GM19467 (cell line): ENCODE results near the gene SCG5.
A peak's percentile ranks its signal among the peaks of the same experiment; 100 is the strongest.

ENCODE experiments used
- ATAC-seq: cut with Tn5 transposase; IDR thresholded peaks from one replicate; pipeline ENCODE4 v1.9.1; 2021; ENCODE audit warnings: mild to moderate bottlenecking, moderate library complexity; ENCODE audit not compliant: unreplicated experiment

Gene SCG5

DNA sequence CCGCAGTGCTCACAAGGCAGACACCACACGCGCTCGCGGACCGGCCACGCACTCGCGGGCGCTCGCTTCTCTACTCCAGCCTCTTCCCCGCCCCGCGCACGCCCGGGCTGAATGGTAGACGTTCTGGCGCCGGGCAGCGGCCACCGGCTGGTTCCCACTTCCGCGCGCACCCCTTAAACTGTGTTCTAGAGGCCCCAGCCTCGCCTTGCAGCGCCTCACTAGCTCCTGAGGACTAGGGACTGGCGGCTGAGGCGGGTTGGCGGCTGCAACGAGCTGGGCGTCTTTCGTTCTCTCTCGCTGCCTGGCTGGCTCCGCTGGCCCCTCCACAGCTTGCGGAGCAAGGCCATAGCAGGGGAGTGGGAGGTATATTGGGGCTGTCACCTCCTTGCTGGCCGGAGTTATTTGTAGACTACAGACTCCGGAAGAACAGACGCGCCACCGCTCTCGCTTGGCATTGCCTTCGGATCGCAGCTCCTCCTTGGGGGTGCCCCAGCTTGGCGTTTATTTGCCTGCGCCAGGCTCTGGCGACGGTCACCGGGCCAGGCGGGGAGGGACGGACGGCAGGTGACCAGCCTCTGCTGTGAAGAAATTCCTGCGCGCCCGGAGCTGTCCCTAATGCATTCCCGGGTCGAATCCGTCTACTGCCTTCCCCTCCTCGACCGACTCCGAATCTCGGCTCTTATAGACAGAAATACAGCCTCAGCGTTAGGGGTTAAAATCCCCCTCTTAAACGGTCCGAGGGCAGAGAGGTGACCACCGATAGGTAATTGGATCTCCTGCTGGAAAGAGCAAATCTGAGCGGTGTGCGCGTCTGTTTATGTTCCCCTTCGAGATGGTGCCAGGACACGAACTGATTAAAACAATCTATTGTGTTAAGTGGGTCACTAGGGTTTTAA is 77.6 kb downstream of the SCG5 start:
- no peak for ATAC-seq

DNA sequence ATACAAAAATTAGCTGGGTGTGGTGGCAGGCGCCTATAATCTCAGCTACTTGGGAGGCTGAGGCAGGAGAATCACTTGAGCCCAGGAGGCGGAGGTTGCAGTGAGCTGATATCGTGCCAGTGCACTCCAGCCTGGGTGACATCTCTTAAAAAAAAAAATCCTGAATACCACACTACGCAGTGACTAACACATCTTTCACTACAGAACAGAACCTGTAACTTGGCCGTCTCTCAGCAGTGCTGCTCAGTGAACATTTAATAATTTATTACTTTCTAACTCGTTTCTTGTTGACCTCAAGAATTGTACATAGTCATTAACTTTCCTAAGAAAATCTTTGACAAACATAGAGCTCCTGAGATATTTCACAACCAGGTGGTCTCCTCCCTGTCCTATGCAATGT is 80.1 kb downstream of the SCG5 start:
- no peak for ATAC-seq

- no peak for ATAC-seq
Observed at GRCh38 chr15:32722136-32722535, 80.6 kb downstream of the SCG5 start.

DNA sequence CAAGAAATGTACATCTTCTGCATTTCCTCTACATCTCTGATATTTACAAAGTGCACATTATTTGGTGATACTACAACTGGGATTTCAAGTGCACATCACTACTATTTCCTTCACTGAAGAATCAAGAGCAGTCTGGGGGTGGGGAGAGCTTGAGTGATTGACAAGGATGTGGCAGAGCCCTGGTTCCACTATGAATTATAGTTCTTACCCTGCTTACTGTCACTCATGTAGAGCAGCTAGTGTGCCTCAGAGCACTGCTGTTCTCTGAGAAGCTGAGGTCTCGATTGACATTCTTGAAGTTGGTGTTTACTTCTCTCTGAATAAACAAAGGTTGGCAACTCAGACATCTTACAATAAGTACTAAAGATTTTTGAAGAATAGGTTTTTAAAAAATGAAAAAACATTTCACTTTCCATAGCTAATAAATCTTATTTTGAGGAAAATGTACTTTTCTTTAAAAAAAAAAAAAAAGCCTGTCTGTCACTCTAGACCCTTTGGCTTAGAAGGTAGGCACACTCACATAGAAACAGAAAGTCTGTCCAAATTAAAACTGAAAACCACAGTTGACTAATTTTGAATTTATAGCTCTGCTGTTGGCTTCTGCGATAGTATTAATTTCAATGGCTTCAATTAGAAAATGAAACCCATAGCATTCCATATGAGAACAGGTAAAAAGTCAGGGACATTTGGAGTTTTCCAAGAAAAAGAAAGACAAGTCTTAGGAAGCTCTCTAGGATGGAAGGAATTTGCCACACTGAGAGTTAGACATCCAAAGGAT is 81.8 kb downstream of the SCG5 start:
- peak; percentile 89 for ATAC-seq

DNA sequence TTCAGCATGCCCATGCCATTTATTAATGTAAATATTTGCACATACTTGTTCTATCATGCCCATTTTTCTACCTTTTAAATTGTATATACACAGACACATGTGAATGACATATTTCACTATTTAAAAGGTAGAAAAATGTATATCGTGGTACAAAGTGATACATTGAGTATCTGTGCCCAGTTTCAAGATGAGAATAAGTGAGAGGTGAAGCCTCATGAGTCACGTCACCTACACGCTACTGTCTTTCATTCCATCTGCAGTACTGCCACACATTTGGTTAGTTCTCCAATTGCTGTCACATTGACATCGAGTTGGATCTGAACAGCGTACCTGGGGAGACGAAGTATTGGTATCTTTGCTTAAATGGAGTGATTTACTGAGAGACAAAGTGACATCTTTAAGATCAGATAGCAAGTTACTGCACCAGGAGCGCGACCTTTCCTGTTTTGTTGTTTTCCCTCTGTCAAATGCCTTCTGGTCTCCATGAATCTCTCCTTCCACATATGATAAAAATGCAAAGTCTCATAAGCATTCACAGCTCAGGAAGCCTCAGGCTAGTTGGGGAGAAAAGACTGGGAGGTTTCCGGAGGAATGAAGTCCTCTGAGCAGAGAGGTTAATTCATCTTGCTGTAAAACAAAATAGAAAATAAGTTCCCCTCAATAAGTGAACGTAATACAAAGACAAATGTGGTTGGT is 88.3 kb downstream of the SCG5 start:
- no peak for ATAC-seq

- no peak for ATAC-seq
Observed at GRCh38 chr15:32730677-32731654, 89.5 kb downstream of the SCG5 start.

DNA sequence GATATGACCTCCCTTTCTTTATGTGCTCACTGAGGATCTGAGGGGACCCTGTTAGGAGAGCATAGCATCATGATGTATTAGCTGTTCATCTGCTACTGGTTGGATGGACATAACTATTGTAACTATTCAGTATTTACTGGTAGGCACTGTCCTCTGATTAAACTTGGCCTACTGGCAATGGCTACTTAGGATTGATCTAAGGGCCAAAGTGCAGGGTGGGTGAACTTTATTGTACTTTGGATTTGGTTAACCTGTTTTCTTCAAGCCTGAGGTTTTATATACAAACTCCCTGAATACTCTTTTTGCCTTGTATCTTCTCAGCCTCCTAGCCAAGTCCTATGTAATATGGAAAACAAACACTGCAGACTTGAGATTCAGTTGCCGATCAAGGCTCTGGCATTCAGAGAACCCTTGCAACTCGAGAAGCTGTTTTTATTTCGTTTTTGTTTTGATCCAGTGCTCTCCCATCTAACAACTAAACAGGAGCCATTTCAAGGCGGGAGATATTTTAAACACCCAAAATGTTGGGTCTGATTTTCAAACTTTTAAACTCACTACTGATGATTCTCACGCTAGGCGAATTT is 91.2 kb downstream of the SCG5 start:
- no peak for ATAC-seq

DNA sequence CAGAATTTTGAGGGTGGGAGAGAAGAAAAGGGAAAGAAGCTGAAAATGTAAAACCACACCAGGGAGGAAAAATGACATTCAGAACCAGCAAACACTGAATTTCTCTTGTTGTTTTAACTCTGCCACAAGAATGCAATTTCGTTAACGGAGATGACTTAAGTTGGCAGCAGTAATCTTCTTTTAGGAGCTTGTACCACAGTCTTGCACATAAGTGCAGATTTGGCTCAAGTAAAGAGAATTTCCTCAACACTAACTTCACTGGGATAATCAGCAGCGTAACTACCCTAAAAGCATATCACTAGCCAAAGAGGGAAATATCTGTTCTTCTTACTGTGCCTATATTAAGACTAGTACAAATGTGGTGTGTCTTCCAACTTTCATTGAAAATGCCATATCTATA is 91.8 kb downstream of the SCG5 start:
- no peak for ATAC-seq

GRCh38 chr15:32735989-32736700 is 94.6 kb downstream of the SCG5 start:
- ATAC-seq: no peak

DNA sequence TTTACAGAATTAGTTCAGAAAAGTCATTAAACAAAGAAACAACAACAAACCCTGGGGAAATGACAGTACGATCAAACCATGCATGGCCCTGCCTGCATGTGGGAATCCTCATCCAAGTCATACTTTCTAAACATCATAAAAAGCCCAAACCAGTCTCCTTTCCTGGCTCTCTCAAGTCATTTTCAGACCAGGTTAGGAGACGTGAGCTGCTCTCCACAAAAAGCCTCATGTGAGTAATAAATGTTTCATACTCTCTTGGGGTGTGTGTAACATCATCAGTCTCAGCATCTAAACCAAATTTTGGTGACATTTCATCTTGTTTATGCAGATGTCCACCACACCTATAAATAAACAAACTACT is 95.2 kb downstream of the SCG5 start:
- no peak for ATAC-seq

GRCh38 chr15:32737304-32737703 is 95.8 kb downstream of the SCG5 start:
- no peak for ATAC-seq

DNA sequence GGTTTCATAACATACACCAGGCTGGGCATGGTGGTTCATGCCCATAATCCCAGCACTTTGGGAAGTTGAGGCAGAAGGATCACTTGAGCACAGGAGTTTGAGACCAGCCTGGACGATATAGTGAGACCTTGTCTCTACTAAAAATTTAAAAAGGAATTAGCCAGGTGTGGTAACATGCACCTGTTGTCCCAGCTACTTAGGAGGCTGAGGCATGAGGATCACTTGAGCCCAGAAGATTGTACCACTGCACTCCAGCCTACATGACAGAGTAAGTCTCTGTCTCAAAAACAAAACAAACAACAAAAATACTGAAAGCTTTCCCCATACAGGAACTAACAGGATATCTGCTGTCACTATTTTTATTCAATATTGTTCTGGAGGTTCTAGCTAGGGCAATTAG is 97.2 kb downstream of the SCG5 start:
- no peak for ATAC-seq

DNA sequence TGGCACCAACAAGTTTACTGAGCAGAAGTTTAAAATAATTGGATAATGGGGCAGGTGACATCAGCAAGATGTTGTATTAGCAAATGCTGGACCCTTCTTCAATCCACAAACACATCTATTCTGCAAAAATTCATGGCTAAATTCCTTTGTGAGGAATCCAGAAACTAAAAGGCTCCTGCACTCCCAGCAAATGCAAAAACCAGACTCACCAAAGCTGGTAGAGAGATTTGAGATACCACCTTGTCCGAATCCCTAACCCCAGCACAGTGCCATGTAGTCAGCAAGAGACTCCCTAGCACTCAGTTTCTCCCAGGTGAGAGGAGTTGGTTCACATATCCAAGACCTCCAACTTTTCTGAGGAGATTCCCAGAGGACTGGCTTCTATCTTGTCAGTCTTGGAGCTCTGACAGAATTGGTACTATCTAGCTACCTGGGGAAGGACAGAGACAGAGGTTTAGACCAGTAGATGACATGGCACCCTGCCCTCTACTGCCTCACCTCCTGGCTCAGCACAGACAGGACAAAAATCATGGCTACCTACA is 98.1 kb downstream of the SCG5 start:
- ATAC-seq: no peak

- no peak for ATAC-seq
Observed at GRCh38 chr15:32743411-32744140, 102.1 kb downstream of the SCG5 start.

GRCh38 chr15:32746116-32746857 is 104.8 kb downstream of the SCG5 start:
- no peak for ATAC-seq
